Transverse colon (tissue), 4 donors: Measurements from ENCODE around the gene IGDCC3.

ENCODE experiments used
- POLR2AphosphoS5 ChIP-seq, 3 donors: sonication (generic); formaldehyde crosslinking; IDR thresholded peaks; one replicate each; pipeline ENCODE4 v1.6.1; 2016; ENCODE audit warnings: antibody characterized with exemption in 3 of 3
- TF ChIP-seq, protein P1 (sequence below), 5 experiments: fragments of 200-600 bp in 3 of 5; fragments of 450-650 bp in 2 of 5; sonication (generic) in 3 of 5; IDR thresholded peaks; 1 replicate in 2 of 5; 2 replicates in 3 of 5; pipeline ENCODE4 v1.5.1; 2016 to 2017; ENCODE audit warnings: antibody characterized with exemption in 5 of 5, inconsistent platforms in 3 of 5, mild to moderate bottlenecking in 2 of 5, moderate library complexity in 1 of 5

DNA sequence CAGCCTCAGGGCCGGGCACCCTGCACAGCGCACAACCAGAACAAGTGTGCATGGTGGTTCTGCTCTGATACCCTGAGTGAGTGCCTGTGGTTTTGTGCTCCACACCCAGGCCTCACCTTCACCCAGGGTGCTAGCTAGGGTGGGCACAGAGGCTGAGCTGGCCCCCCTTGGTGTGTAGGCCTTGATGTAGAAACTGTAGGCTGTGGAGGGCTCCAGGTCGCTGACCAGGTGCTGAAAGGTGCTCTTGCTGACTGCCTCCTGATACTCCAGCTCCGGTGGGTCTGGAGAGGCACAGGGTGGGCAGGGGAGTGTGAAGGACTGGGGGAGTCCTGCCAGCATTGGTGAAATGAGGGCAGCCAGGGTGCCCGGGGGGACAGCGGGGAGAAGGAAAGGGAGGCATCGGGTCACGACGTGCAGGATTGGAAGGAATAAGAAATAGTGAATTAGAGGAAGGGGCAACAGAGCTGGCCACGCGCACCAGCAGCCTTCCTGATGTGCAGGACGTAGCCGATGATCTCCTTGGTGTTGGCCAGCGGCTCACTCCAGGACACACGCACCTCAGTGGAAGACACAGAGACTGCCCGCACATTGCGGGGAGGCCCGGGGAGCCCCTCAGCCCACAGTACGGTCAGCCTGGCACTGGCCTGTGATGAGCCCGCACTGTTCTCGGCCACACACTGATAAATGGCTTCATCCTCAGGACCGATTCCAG is 46.7 kb downstream of the IGDCC3 start:
- TF ChIP-seq, protein P1, sequence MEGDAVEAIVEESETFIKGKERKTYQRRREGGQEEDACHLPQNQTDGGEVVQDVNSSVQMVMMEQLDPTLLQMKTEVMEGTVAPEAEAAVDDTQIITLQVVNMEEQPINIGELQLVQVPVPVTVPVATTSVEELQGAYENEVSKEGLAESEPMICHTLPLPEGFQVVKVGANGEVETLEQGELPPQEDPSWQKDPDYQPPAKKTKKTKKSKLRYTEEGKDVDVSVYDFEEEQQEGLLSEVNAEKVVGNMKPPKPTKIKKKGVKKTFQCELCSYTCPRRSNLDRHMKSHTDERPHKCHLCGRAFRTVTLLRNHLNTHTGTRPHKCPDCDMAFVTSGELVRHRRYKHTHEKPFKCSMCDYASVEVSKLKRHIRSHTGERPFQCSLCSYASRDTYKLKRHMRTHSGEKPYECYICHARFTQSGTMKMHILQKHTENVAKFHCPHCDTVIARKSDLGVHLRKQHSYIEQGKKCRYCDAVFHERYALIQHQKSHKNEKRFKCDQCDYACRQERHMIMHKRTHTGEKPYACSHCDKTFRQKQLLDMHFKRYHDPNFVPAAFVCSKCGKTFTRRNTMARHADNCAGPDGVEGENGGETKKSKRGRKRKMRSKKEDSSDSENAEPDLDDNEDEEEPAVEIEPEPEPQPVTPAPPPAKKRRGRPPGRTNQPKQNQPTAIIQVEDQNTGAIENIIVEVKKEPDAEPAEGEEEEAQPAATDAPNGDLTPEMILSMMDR (IDR thresholded peaks at IDR 0.05), result no peak
- TF ChIP-seq POLR2AphosphoS5 (IDR thresholded peaks at IDR 0.05), result no peak
